ENCODE data around the gene VAC14.

Gene VAC14

DNA sequence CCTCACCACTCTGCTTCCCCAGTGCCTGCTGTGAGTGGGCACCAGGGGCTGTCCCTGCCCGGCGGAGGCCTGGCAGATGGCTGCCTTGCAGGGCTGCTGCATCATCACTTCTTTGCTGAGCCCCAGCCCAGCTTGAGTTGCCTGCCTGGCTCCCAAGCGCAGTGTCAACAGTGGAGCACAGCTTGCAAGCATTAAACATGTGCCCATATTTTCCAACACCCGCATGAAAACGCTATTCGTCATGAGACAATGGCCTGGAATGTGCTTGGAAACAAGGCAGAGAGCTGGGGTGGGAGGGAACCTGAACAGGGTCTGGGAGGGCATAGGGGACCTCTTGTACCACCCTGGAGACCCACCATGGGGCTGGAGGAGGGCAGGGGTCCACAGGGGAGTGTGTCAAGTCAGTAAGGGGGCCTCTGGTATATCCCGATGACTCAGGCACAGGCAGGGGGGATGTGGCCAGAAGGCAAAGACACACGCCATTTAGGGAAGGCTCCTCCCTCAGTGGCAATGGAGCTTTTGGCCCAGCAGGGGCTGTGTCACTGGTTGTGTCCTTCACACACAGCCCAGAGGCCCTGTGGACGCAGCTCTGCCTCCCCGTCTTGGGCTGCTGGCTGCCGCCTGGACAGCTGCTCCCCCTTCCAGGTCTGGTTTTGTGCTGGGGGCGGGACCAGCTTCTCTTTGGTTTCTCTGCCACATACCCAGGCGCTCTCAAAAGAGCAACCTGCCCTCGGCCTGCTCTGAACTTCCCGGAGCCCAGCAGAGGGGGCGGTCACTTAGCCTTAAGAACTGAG lies 97.7 kb downstream of the VAC14 start:
- peak; percentile 88 for DNase-seq

DNA sequence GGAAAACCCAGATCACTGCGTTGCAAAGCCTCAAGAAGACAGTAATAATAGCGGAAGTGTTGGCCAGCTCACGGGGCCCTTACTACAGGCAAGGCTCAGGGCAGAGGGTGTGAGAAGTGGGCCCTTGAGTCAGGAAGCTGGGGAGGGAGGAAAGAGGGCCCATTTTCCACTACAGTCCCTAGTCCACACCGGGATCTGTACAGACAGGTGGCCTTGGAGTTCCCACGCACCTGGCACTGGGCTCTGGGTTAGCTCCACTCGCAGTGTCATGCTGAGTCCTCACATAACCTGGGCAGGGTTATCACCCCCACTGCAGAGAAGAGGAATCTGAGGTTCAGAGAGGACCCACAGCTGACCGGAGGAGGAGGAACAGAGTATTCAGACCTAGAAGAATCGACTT lies 98.3 kb downstream of the VAC14 start:
- DNase-seq: no peak

DNA sequence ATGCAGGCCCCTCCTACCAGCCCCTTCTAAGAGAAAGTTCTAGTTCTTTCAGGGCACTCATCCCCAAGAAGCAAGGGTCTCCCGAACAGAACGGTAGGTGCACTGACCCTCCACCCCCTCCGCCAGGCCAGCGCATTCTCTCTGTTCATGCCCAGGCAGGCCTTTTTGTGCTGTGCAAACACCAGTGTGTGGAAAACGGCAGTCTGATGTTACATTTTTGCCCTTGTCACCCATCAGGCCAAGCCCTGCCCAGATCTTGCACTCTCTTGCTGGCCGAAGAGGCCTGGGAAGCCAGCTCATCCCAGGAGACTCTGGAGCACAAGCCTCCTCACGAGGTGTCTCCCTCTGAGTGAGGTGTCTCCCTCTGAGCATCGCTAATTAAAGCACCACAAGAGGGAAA lies 99.0 kb downstream of the VAC14 start:
- DNase-seq: no peak

- no peak for DNase-seq
These were observed 99.4 kb downstream of the VAC14 start for GRCh38 chr16:70701596-70701995.

- DNase-seq: no peak
These were observed 99.9 kb downstream of the VAC14 start for GRCh38 chr16:70701036-70701435.

DNA sequence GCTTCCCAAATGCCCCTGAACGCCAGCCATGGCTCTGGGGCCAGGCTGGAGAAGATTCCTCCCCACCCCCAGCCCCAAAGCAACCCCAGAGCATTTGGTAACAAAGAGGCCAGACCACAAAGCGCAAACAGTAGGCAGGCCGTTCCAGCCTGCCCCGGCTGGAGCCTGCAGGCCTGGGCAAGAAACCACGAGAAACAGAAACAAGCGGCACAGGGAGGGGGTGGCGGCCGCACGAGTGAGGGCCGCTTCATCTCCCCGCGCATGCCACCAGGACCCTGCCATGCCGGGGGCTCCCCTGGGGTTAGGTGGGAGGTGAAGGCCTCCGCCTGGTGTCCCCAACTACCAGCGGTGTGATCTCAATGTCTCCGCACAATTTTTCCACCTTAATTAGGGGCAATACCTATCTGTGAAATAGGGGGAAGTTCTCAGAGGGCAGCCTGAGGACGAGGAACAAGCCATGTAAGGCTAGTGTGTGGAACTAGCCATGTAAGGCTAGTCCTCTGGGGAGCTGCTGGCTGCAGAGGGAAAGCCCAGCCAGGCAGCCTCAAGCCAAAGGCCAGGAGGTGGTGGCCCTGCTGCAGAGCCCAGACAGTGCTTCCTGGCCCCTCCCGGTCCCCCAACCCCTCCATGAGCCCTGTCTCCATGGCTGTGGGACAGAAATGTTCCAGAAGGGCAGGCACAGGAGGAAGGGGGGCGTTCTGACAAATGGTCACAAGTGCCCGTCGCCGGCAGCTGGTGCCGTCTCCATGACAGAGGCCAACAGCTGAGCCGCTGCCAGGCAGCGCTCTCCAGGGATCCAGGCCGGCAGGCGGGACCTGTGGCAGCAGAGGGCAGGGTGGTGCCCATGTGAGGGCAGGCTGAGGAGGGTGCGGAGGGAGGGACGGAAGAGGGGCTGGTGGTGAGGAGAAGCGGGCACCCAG lies 100.6 kb downstream of the VAC14 start:
- DNase-seq: no peak

DNA sequence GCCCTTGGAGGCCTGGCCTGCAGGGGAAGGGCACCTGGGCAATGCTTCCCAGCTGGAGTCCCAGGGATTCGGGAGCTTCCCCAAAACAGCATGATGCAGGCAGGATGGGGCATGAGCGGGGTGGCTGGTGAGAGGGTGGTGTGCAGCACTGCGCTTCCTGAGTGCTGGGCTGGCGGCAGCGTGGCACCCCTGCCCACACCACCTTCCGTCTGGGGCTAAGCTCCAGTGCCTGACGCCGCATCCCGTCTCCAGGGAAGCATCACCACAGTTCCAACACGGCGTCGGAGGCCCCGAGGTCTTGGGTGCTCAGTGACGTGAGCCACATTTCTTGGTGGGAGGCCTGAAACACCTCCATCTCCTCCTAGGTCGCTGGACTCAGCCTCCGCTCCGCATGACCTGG lies 101.3 kb downstream of the VAC14 start:
- DNase-seq: no peak

- DNase-seq: no peak
These were observed 102.1 kb downstream of the VAC14 start for GRCh38 chr16:70698901-70699300.

DNA sequence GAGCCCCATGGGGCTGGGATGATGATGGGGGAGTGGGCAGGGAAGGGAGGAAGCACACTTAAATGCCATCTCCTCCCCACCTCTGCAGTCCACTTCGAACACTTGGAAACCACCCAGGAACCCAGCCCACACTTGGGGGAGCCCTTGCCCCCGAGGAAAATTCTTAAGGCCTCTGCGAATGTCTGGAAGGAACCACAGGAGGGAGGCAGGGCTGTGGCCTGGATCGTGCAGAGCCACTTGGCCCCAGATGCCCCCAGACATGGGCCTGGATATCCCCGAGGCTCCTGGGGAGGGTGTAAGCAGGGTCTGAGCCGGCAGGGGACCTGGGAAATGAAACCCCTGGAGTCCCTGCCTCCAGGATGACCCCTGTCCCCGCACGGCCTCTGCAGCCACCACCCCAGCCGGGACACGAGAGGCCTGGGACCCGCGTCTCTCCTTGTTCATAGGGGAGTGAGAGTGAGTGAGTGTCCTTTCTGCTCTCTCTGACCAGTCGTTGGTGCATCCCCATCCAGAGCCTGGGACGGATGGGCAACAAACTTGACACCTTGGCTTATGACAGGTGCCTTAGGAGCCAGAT lies 103.3 kb downstream of the VAC14 start:
- no peak for DNase-seq

GRCh38 chr16:70696952-70697593 lies 103.9 kb downstream of the VAC14 start:
- DNase-seq: no peak

DNA sequence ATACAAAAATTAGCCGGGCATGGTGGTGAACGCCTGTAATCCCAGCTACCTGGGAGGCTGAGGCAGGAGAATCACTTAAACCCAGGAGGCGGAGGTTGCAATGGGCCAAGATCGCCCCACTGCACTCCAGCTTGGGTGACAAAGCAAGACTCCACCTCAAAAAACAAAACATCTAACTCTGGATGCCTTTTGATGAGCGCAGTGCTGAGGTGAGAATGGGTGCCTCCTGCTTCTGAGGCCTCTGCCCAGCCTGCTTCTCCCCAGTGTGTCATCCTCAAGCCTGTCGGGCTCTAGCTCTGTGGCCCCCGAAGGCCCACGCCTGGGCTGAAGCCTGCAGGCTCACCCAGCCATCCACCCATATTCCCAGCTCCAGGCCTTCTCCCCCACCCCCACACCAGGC lies 104.6 kb downstream of the VAC14 start:
- DNase-seq: no peak

GRCh38 chr16:70695331-70696070 lies 105.5 kb downstream of the VAC14 start:
- no peak for DNase-seq

DNA sequence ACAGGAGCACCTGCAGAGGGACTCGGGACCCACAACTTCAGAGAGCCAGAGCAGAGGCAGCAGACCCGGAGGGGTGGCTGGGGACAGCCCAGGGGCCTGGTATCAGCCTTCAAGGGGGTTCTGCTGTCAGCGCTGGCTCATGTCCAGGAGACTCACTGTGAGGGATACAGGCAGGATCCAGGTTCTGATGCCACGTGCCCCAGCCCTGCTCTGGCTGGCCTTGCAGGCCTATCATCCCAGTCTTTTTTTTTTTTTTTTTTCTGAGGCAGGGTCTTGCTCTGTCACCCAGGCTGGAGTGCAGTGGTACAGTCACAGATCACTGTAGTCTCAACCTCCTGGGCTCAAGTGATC lies 106.1 kb downstream of the VAC14 start:
- no peak for DNase-seq

DNA sequence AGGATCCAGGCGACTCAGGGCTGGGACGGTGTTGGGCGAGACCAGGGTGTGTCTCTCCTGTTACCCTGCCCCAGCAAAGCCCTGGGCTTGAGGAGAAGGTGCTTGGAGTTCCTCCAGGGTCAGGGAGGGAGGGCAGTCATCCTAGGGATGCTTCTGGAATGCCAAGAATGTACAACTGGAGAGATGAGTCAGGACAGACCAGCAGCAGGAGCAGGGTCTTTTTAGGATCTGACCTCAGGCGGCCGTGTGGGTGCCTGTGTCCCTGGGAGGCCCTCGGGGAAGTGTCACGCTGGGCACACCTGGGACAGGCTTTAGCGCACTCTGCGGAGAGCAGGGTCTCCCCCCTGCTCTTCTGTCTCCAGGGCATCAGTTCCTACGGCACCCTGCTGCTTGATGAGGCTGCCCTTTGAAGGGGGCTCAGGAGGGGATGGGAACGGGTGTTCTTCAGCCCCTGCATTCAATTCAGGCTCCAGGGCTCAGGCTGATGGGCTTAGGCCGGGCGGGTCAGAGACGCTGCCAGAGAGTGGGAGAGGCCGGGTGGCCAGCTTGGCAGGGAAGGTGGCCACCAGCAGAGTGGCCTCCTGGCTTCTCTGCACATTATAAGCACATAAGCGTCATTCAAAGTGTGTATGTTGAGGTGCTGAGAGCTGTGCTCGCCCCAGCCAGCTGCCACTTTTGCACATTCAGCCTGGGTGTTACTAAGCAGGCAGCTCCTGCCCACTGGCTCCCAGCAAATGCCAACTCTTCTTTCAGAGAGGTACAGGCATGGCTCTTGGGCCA lies 106.7 kb downstream of the VAC14 start:
- DNase-seq: no peak

GRCh38 chr16:70692873-70693671 lies 107.9 kb downstream of the VAC14 start:
- DNase-seq: no peak

GRCh38 chr16:70692130-70692872 lies 108.7 kb downstream of the VAC14 start:
- DNase-seq: no peak

GRCh38 chr16:70691223-70692129 lies 109.5 kb downstream of the VAC14 start:
- peak; percentile 87 for DNase-seq

- DNase-seq: no peak
These were observed 110.7 kb downstream of the VAC14 start for GRCh38 chr16:70689970-70690891.

All from eye (tissue), 1 donor.